Endometrial microvascular endothelial cells (primary cell): Measurements from ENCODE around the gene ADCY4. TPM values are rescaled to one million over a fixed set of nuclear protein-coding genes. Genes with fewer than 3 reads are reported as not detected.
"Not testable (repeated sequence)": the region's sequence is repeated elsewhere in the genome, so short reads cannot be mapped to it uniquely, and the experiment has no call there.

Experiments
- in situ Hi-C: cut with HindIII; loops from 2 replicates; pipeline ENCODE4 v1.10.0; 2017; ENCODE audit warnings: low sequenced_read_pairs, low pct_unique_long_range_greater_than_20kb; ENCODE audit errors: inconsistent ontology term
- total RNA-seq: library from RNA; depleted of rRNA; stranded (reverse); fragments of >200 nt; gene quantifications from one replicate; pipeline ENCODE4 v1.2.3, GENCODE V29; 2015; ENCODE audit errors: inconsistent ontology term

Gene ADCY4
- total RNA-seq: 13.9 TPM

- in situ Hi-C loops: no loop called here
Measured at GRCh38 chr14:24334431-24335291, at the start of gene ADCY4. ADCY4 (minus strand) TSS chr14:24335071; CDS start chr14:24334652, 419 bp downstream.

- in situ Hi-C loops: no loop called here
Measured at GRCh38 chr14:24384169-24384568, 49.3 kb upstream of the ADCY4 start.

- in situ Hi-C loops: no loop called here
Measured at GRCh38 chr14:24382064-24382371, 47.1 kb upstream of the ADCY4 start.

- in situ Hi-C loops: no loop called here
Measured at GRCh38 chr14:24381363-24382063, 46.6 kb upstream of the ADCY4 start.

- in situ Hi-C loops: no loop called here
Measured at GRCh38 chr14:24379907-24380730, 45.2 kb upstream of the ADCY4 start.

DNA sequence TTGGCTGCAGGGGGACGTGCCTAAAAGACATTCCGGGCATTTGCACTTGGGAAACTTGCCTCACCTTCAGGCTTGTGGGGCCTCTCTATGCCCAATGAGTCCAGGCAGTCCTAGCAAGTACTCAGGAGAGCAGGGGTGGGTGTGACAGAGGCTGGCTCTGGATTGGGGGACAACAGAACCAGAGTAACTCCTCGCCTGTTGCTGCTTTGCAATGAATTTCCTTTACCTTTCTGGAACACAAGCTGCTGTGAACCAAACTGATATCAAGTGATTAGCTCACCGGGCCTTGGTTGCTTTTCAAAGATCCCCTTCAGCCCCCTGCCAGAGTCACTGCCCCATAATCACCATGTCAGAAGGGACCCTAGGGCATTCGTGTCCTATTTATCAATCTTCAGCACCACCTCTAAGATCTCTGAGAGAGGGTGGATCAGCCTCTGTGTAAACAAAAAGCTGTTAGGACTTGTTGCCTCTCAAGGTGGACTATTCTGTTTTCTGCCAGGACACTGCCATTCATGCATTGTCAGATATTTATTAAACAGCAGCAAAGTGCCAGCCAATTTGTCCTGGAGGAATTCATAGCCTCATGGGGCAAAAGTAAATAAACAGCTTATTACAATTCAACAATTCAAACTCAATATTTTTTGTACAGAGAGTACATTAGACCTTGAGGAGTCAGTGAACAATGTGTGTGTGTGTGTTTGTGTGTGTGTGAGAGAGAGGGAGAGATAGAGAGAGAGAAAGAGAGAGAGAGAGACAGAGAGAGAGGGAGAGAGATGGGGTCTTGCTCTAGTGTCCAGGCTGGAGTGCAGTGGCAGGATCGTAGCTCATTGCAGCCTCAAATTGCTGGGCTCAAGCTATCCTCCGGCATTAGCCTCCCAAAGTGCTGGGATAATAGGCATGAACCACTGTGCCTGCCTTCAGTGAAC lies 44.4 kb upstream of the ADCY4 start:
- in situ Hi-C loops: no loop called here

DNA sequence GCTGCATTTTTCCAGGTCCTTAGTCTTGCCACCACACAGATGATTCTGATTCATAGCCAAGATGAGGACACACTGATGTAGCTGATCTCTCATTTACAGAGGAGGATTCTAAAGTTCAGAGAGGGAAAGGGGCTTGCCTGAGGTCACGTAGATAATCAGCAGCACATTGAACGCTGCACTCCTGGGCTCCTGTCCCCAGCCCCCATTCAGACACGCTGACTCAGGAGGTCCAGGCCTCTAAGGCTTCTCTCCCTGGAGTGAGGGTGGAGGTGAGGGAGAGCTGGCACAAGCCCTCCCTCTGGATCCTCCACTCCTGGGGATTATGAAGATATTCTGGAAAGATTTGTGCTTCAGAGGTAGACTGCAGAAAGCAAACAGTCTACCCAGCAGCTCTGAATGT lies 43.5 kb upstream of the ADCY4 start:
- in situ Hi-C loops: no loop called here

DNA sequence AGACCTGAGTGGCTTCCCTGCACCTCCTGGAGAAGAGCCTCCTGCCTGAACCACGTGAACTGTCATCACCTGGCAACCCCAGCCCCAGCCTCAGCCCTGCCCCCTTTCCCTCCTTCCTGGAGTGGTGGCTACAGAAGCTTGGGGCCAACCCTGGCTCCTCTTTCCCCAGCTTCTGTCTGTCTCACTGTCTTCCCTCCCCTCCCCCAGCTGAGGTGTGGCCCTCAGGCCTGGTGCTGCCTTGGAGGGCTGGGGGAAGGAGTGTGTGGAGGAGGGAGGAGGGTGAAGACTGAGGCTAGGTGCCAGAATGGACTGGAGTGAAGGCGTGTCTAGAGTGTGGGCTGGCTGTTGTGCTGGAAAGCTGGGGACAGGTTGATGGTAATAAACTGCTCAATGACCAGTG lies 42.8 kb upstream of the ADCY4 start:
- in situ Hi-C loops: no loop called here

- in situ Hi-C loops: no loop called here
Measured at GRCh38 chr14:24377126-24377525, 42.3 kb upstream of the ADCY4 start.

DNA sequence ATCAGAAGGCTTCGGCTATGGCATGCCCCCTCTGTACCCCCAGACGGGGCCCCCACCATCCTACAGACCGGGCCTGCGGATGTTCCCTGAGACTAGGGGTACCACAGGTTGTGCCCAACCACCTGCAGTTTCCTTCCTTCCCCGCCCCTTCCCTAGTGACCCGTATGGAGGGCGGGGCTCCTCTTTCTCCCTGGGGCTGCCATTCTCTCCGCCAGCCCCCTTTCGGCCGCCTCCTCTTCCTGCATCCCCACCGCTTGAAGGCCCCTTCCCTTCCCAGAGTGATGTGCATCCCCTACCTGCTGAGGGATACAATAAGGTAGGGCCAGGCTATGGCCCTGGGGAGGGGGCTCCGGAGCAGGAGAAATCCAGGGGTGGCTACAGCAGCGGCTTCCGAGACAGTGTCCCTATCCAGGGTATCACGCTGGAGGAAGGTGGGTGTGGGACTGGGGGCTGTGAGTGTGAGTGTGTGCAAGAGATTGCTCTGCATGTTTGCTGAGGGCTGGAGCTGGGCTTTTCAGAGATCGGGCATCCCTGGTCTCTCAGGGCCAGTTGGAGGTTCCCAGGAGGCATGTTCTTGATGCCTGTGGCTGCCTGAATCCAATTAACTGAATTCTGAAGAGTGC lies 41.7 kb upstream of the ADCY4 start:
- in situ Hi-C loops: no loop called here

- in situ Hi-C loops: no loop called here
Measured at GRCh38 chr14:24372701-24373416, 38.0 kb upstream of the ADCY4 start.

DNA sequence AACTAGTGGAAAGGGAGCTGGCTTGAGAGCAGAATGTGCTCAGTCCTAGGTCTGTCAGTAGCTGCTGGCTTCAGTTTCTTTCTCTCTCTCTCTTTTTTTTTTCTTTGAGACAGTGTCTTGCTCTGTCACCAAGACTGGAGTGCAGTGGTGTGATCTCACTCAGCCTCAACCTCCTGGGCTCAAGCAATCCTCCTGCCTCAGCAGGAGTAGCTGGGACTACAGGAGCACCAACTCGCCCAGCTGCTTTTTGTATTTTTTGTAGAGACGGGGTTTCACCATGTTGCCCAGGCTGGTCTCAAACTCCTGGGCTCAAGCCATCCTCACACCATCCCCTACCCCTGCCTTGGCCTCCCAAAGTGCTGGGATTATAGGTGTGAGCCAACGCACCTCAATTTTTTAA lies 36.7 kb upstream of the ADCY4 start:
- in situ Hi-C loops: not testable (repeated sequence)

DNA sequence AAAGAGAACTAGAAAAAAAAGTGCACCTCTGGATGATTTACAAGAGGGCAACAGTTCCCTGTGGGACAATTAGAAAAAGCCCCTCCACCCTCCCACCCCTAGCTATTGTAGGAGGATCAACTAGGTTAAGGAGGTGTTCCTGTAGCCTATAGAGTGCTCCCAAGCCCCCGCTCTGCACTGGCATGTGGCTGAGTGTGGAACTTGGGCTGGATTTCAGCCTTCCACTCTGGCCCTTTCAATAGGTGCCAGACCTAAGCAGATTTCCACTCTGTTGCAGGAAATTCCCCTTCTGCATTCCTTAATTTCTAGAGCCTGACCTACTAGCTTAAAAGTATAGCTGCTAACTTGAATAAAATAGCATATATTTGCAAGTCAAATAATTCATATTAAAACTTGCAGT lies 35.9 kb upstream of the ADCY4 start:
- in situ Hi-C loops: no loop called here

DNA sequence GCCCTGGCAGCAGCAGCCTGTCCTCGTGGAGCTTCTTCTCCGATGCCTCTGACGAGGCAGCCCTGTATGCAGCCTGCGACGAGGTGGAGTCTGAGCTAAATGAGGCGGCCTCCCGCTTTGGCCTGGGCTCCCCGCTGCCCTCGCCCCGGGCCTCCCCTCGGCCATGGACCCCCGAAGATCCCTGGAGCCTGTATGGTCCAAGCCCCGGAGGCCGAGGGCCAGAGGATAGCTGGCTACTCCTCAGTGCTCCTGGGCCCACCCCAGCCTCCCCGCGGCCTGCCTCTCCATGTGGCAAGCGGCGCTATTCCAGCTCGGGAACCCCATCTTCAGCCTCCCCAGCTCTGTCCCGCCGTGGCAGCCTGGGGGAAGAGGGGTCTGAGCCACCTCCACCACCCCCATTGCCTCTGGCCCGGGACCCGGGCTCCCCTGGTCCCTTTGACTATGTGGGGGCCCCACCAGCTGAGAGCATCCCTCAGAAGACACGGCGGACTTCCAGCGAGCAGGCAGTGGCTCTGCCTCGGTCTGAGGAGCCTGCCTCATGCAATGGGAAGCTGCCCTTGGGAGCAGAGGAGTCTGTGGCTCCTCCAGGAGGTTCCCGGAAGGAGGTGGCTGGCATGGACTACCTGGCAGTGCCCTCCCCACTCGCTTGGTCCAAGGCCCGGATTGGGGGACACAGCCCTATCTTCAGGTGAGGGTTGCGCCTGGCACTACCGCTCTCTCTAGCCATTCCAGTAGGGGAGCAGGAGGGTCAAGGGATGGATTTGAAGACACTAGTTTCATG lies 35.2 kb upstream of the ADCY4 start:
- in situ Hi-C loops: loop anchor here (5.0 kb wide), 1 partner anchor 67 kb away; no protein-coding TSS in a partner anchor

DNA sequence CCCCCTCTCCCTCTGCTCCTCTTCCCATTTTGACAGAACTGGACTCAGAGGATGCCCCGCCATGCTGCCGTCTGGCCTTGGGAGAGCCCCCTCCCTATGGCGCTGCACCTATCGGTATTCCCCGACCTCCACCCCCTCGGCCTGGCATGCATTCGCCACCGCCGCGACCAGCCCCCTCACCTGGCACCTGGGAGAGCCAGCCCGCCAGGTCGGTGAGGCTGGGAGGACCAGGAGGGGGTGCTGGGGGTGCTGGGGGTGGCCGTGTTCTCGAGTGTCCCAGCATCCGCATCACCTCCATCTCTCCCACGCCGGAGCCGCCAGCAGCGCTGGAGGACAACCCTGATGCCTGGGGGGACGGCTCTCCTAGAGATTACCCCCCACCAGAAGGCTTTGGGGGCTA lies 34.6 kb upstream of the ADCY4 start:
- in situ Hi-C loops: loop anchor here (5.0 kb wide), 1 partner anchor 68 kb away; no protein-coding TSS in a partner anchor

GRCh38 chr14:24368562-24369252 lies 33.8 kb upstream of the ADCY4 start:
- in situ Hi-C loops: loop anchor here (5.0 kb wide), 1 partner anchor 69 kb away; no protein-coding TSS in a partner anchor
